ENCODE results near the gene CILP2.

CILP2 gene

GRCh38 chr19:19501798-19502197 lies 36.3 kb upstream of the CILP2 start:
- no peaks in the 10 kb centered on the region for H3K4me1 ChIP-seq (ENCODE audit: control insufficient read depth, low read length)
- H4K20me1 ChIP-seq (ENCODE audit: control insufficient read depth, insufficient read depth, low read depth, low read length), result no peaks in the 10 kb centered on the region
- no peaks in the 10 kb centered on the region for H3F3A ChIP-seq (ENCODE audit: control insufficient read depth, insufficient read depth)
- peaks cover 100% of the 10 kb centered on the region for H3K36me3 ChIP-seq (ENCODE audit: control insufficient read depth, low read length)
- H3K4me2 ChIP-seq (ENCODE audit: low read length), result no peak overlapping the region
- no peak overlapping the region for H3K4me3 ChIP-seq (ENCODE audit: low read length)
- H3K79me2 ChIP-seq (ENCODE audit: control insufficient read depth, low read length), result no peaks in the 10 kb centered on the region; the same call in 1 of the 2 replicates
- TF ChIP-seq CTCF (IDR thresholded peaks at IDR 0.05; ENCODE audit: low read depth, low read length, poor library complexity, severe bottlenecking) (no peak), EZH2phosphoT487 (IDR thresholded peaks at IDR 0.05; ENCODE audit: borderline replicate concordance, low read length) (no peak)
- no peak overlapping the region for H3K27ac ChIP-seq (ENCODE audit: low read depth, low read length)
- H3K9me3 ChIP-seq (ENCODE audit: control insufficient read depth, insufficient read depth, low read length), result no peaks in the 10 kb centered on the region
- H3K27me3 ChIP-seq (ENCODE audit: control insufficient read depth, low read length), result no peaks in the 10 kb centered on the region
- no peaks in the 10 kb centered on the region for H3K9me2 ChIP-seq (replicated peaks; ENCODE audit: control insufficient read depth, low read length)

DNA sequence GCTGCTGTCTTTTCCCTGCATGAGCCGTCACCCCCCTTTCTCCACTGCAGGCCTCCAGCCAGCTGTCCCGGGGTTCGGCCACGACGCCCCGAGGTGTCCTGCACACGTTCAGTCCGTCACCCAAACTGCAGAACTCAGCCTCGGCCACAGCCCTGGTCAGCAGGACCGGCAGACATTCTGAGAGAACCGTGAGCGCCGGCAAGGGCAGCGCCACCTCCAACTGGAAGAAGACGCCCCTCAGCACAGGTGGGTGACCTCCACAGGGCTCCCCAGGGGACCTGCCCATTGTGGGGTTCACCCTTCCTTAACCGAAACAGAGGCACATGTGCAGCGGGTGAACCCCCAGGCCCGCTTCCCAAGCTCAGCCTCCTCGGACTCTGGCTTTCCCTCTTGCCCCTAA lies 35.8 kb upstream of the CILP2 start:
- no peaks in the 10 kb centered on the region for H4K20me1 ChIP-seq (ENCODE audit: control insufficient read depth, insufficient read depth, low read depth, low read length)
- H3K36me3 ChIP-seq (ENCODE audit: control insufficient read depth, low read length), result peaks cover 98% of the 10 kb centered on the region
- H3K27me3 ChIP-seq (ENCODE audit: control insufficient read depth, low read length), result no peaks in the 10 kb centered on the region
- H3F3A ChIP-seq (ENCODE audit: control insufficient read depth, insufficient read depth), result no peaks in the 10 kb centered on the region
- H3K4me2 ChIP-seq (ENCODE audit: low read length), result no peak overlapping the region
- no peaks in the 10 kb centered on the region for H3K9me3 ChIP-seq (ENCODE audit: control insufficient read depth, insufficient read depth, low read length)
- no peaks in the 10 kb centered on the region; the same call in 1 of the 2 replicates for H3K79me2 ChIP-seq (ENCODE audit: control insufficient read depth, low read length)
- no peaks in the 10 kb centered on the region for H3K4me1 ChIP-seq (ENCODE audit: control insufficient read depth, low read length)
- H3K4me3 ChIP-seq (ENCODE audit: low read length), result no peak overlapping the region
- H3K27ac ChIP-seq (ENCODE audit: low read depth, low read length), result no peak overlapping the region
- TF ChIP-seq CTCF (IDR thresholded peaks at IDR 0.05; ENCODE audit: low read depth, low read length, poor library complexity, severe bottlenecking) (no peak), EZH2phosphoT487 (IDR thresholded peaks at IDR 0.05; ENCODE audit: borderline replicate concordance, low read length) (no peak)
- H3K9me2 ChIP-seq (replicated peaks; ENCODE audit: control insufficient read depth, low read length), result no peaks in the 10 kb centered on the region

DNA sequence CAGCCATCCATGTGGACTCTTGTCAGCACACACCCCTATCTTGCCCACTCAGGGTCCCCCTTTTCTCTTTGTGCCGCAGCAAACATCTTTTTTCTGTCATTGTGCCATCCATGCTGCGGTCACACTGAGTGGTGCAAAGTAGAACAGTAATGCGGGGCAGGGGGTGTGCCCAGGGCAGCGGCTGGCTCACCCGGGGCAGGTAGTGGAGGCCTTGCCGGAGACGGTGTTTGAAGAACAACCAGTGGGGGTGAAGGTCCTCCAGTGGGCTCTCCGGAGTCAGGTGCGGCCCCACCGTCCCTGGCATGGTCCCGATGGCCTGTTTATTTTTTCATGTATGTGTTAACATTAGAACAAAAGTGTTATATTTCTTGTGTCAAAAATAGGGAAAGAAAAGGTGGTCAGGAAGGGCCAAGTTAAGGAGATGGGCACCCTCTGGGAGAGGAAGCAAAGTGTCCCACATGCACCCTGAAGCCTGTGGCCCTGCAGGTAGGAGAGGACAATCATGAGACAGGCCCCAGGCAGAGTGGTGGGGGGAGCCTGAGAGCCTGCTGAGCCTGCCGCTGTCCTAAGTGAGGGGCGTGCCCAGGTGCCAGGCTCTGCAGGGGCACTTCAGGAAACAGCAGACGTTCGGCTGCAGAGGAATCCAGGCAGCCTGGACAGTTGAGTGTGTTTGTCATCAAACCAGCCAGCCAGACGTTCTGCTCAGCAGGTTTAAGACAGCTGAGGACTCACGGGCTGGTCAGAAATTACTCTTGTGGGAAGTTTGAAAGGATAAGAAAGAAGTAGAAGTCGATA lies 35.1 kb upstream of the CILP2 start:
- no peaks in the 10 kb centered on the region for H3K9me2 ChIP-seq (replicated peaks; ENCODE audit: control insufficient read depth, low read length)
- H3K4me2 ChIP-seq (ENCODE audit: low read length), result no peak overlapping the region
- peaks cover 96% of the 10 kb centered on the region for H3K36me3 ChIP-seq (ENCODE audit: control insufficient read depth, low read length)
- TF ChIP-seq CTCF (IDR thresholded peaks at IDR 0.05; ENCODE audit: low read depth, low read length, poor library complexity, severe bottlenecking) (no peak), EZH2phosphoT487 (IDR thresholded peaks at IDR 0.05; ENCODE audit: borderline replicate concordance, low read length) (no peak)
- no peak overlapping the region for H3K27ac ChIP-seq (ENCODE audit: low read depth, low read length)
- H3K4me1 ChIP-seq (ENCODE audit: control insufficient read depth, low read length), result no peaks in the 10 kb centered on the region
- H3K27me3 ChIP-seq (ENCODE audit: control insufficient read depth, low read length), result no peaks in the 10 kb centered on the region
- H3K4me3 ChIP-seq (ENCODE audit: low read length), result no peak overlapping the region
- H3K9me3 ChIP-seq (ENCODE audit: control insufficient read depth, insufficient read depth, low read length), result no peaks in the 10 kb centered on the region
- H3F3A ChIP-seq (ENCODE audit: control insufficient read depth, insufficient read depth), result no peaks in the 10 kb centered on the region
- no peaks in the 10 kb centered on the region; the same call in 1 of the 2 replicates for H3K79me2 ChIP-seq (ENCODE audit: control insufficient read depth, low read length)
- H4K20me1 ChIP-seq (ENCODE audit: control insufficient read depth, insufficient read depth, low read depth, low read length), result no peaks in the 10 kb centered on the region

Data from DOHH2 (cell line).